AG04449 (cell line): Measurements from ENCODE around the gene CENPB.
"Not testable (repeated sequence)": the region's sequence is repeated elsewhere in the genome, so short reads cannot be mapped to it uniquely, and the experiment has no call there.

ENCODE experiments used
- CTCF ChIA-PET: fragments of 350-600 bp; formaldehyde crosslinking; extraction: SDS; loops from one replicate; lab custom pipeline; 2021; ENCODE audit warnings: antibody characterized with exemption; lab: Yijun Ruan, JAX
- POLR2A ChIA-PET: fragments of 400-600, 350-600 bp; formaldehyde crosslinking; extraction: SDS; loops from one replicate; lab custom pipeline; 2020; ENCODE audit warnings: antibody characterized with exemption, inconsistent platforms; lab: Yijun Ruan, JAX
- DNase-seq: peaks from one replicate; pipeline ENCODE4 v3.0.0-alpha.2; 2010; ENCODE audit warnings: low read depth, low spot score
- H3K4me3 ChIP-seq: 2 replicates; pipeline ENCODE4 v1.5.1; 2011; ENCODE audit warnings: low read depth, mild to moderate bottlenecking, control low read depth, low read length
- TF ChIP-seq, protein P1 (sequence below): IDR thresholded peaks from one replicate; pipeline ENCODE4 v1.5.1; 2011; ENCODE audit warnings: mild to moderate bottlenecking, moderate library complexity, low read length, control low read depth, inconsistent platforms; ENCODE audit not compliant: insufficient read depth; ENCODE audit errors: missing control alignments

CENPB gene

GRCh38 chr20:3795511-3796468, 9.2 kb upstream of the CENPB start, which contains the start of gene CDC25B:
TSS of gene CDC25B (plus strand) at chr20:3796310. CDS start at chr20:3796532, 222 bp downstream.
- ChIA-PET POLR2A (interaction anchor here (0.7 to 2.0 kb wide), 6 partner anchors 10 to 556 kb away, joined by 3 to 12 read pairs (median 4); partner anchors contain the start of gene CENPB), CTCF (interaction anchor here (0.6 to 3.3 kb wide), 12 partner anchors 8 to 401 kb away, joined by 3 to 18 read pairs (median 4); partner anchors contain the start of genes AP5S1 and CENPB)
- TF ChIP-seq, protein P1, sequence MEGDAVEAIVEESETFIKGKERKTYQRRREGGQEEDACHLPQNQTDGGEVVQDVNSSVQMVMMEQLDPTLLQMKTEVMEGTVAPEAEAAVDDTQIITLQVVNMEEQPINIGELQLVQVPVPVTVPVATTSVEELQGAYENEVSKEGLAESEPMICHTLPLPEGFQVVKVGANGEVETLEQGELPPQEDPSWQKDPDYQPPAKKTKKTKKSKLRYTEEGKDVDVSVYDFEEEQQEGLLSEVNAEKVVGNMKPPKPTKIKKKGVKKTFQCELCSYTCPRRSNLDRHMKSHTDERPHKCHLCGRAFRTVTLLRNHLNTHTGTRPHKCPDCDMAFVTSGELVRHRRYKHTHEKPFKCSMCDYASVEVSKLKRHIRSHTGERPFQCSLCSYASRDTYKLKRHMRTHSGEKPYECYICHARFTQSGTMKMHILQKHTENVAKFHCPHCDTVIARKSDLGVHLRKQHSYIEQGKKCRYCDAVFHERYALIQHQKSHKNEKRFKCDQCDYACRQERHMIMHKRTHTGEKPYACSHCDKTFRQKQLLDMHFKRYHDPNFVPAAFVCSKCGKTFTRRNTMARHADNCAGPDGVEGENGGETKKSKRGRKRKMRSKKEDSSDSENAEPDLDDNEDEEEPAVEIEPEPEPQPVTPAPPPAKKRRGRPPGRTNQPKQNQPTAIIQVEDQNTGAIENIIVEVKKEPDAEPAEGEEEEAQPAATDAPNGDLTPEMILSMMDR: peak; percentile 46
- no peak for DNase-seq
- peak within 1 kb of the TSS; percentile 84 for H3K4me3 ChIP-seq

- H3K4me3 ChIP-seq: peak overlapping the region; percentile 84
- ChIA-PET CTCF (interaction anchor here (0.7 to 3.3 kb wide), 7 partner anchors 9 to 303 kb away, joined by 3 to 18 read pairs (median 10); partner anchors contain the start of genes AP5S1 and CENPB), POLR2A (interaction anchor here (0.9 to 2.0 kb wide), 2 partner anchors 24 to 26 kb away, joined by 4 to 12 read pairs; no protein-coding TSS in a partner anchor)
- TF ChIP-seq, protein P1: no peak
- no peak for DNase-seq
Observed at GRCh38 chr20:3794701-3795420, 8.3 kb upstream of the CENPB start.

- CTCF ChIA-PET: interaction anchor here (2.0 to 3.3 kb wide), 3 partner anchors 9 to 26 kb away, joined by 10 to 18 read pairs (median 14); partner anchors contain the start of genes AP5S1 and CENPB
- H3K4me3 ChIP-seq, DNase-seq, POLR2A ChIA-PET: not testable (repeated sequence)
Observed at GRCh38 chr20:3794168-3794567, 7.6 kb upstream of the CENPB start.

DNA sequence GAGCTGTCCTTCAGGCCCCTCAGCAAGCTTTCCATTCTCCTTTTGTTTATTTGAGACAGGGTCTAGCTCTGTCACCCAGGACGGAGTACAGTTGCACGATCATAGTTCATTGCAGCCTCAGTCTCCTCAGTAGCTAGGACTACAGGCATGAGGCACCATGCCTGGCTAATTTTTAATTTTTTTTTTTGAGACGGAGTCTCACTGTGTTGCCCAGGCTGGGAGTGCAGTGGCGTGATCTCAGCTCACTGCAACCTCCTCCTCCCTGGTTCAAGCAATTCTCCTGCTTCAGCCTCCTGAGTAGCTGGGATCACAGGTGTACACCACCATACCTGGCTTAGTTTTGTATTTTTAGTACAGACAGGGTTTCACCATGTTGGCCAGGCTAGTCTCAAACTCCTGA, 2.7 kb upstream of the CENPB start:
- not testable (repeated sequence) for H3K4me3 ChIP-seq, DNase-seq
- CTCF ChIA-PET: interaction anchor here (0.6 to 11.6 kb wide), 7 partner anchors 32 to 282 kb away, joined by 3 to 255 read pairs (median 3); partner anchors contain the start of gene AP5S1
- POLR2A ChIA-PET: interaction anchor here (0.7 kb wide), 1 partner anchor 58 kb away, joined by 4 read pairs; the partner anchor contains the start of gene MAVS

- ChIA-PET POLR2A (no interaction called here), CTCF (interaction anchor here (0.7 to 11.6 kb wide), 9 partner anchors 13 to 110 kb away, joined by 3 to 255 read pairs (median 20); partner anchors contain the start of genes ADAM33 and AP5S1)
- H3K4me3 ChIP-seq: no peak overlapping the region
- TF ChIP-seq, protein P1: no peak
- DNase-seq: no peak
Observed at GRCh38 chr20:3788685-3789155, 2.2 kb upstream of the CENPB start.

- ChIA-PET CTCF (interaction anchor here (0.9 to 11.6 kb wide), 15 partner anchors 8 to 297 kb away, joined by 3 to 255 read pairs (median 10); partner anchors contain the start of genes ADAM33, ADISSP, AP5S1 and CDC25B), POLR2A (interaction anchor here (1.0 to 2.2 kb wide), 2 partner anchors 24 to 33 kb away, joined by 3 to 12 read pairs; partner anchors contain the start of gene AP5S1)
Observed at GRCh38 chr20:3787324-3788014, 929 bp upstream of the CENPB start.

More at GRCh38 chr20:3787324-3788014, 929 bp upstream of the CENPB start:
- DNase-seq: no peak
- peak overlapping the region; percentile 43 for H3K4me3 ChIP-seq
- TF ChIP-seq, protein P1: no peak
